ENCODE measurements around the gene ESPL1.
A peak's percentile ranks its signal among the peaks of the same experiment; 100 is the strongest.

Gene ESPL1

DNA sequence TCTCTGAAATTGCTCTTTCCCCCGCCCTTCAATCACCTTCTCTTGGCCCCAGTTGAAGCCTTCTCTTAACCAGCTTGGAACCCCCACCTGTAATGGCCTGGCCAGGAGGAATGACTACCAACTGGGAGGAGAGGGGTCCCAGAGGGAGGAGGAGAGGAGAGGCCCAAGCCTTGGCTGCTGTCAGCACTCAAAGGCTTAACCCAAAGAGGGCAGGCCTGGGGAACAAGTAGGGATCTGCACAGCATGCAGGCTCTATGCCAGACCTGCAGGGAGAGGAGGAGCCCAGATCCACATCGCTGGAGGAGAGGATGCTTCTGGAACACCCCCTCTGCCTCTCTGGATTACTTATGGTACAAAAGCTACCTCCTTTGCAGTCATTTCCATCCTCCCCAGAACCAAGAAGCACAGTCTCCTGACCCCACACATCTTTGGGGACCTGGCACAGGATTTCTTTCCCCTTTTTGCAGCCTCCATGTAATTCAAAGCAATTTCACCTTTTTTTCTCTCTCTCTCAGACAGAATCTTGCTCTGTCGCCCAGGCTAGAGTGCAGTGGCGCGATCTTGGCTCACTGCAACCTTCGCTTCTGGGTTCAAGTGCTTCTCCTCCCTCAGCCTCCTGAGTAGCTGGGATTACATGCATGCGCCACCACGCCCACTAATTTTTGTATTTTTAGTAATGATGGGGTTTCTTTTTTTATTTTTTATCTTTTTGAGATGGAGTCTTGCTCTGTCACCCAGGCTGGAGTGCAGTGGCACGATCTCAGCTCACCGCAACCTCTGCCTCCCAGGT is 42.3 kb upstream of the ESPL1 start:
- Mint-ChIP-seq H3K4me3 (no peak overlapping the region), H3K9me3 (no peaks in the 10 kb centered on the region), H3K27ac (no peak overlapping the region), H3K36me3 (ENCODE audit: low read depth) (no peaks in the 10 kb centered on the region), H3K27me3 (peaks cover 37% of the 10 kb centered on the region), H3K4me1 (ENCODE audit: low read depth) (peaks cover 83% of the 10 kb centered on the region)
- intact Hi-C loops (cut with micrococcal nuclease): no loop called here

- peaks cover 76% of the 10 kb centered on the region for H3K4me1 Mint-ChIP-seq (ENCODE audit: low read depth)
- no peak overlapping the region for H3K4me3 Mint-ChIP-seq
- H3K9me3 Mint-ChIP-seq: no peaks in the 10 kb centered on the region
- no peaks in the 10 kb centered on the region for H3K36me3 Mint-ChIP-seq (ENCODE audit: low read depth)
- intact Hi-C loops (cut with micrococcal nuclease): no loop called here
- no peak overlapping the region for H3K27ac Mint-ChIP-seq
- H3K27me3 Mint-ChIP-seq: peaks cover 44% of the 10 kb centered on the region
Observed at GRCh38 chr12:53226815-53227214, 41.3 kb upstream of the ESPL1 start.

- Mint-ChIP-seq H3K9me3 (no peaks in the 10 kb centered on the region), H3K27ac (no peak overlapping the region), H3K36me3 (ENCODE audit: low read depth) (no peaks in the 10 kb centered on the region), H3K27me3 (peaks cover 42% of the 10 kb centered on the region), H3K4me3 (no peak overlapping the region), H3K4me1 (ENCODE audit: low read depth) (peaks cover 73% of the 10 kb centered on the region)
- intact Hi-C loops (cut with micrococcal nuclease): no loop called here
Observed at GRCh38 chr12:53227341-53227740, 40.8 kb upstream of the ESPL1 start.

DNA sequence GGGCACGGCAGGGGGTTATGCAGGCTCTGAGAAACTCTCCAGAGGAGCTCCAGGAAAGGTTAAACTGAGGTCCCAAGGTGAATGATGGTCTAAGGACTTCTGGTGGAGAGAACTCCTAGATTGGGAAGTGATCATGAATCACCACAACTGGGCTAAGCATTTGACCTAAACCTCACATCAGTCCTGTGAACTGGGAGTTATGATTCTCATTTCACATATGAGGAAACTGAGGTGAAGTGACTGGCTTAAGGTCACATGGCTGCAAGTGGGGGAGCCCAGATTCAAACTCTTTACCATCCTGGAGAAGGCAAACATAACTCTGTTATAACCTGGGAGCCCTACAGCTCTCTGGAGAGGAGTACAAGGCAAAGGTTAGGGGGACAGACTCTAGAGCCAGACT is 40.3 kb upstream of the ESPL1 start:
- H3K27ac Mint-ChIP-seq: no peak overlapping the region

GRCh38 chr12:53229454-53229853 is 38.6 kb upstream of the ESPL1 start:
- Mint-ChIP-seq H3K36me3 (ENCODE audit: low read depth) (no peaks in the 10 kb centered on the region), H3K27me3 (peaks cover 57% of the 10 kb centered on the region), H3K9me3 (no peaks in the 10 kb centered on the region), H3K27ac (peak overlapping the region; percentile 4), H3K4me3 (no peak overlapping the region), H3K4me1 (ENCODE audit: low read depth) (peaks cover 71% of the 10 kb centered on the region)
- intact Hi-C loops (cut with micrococcal nuclease): no loop called here

More for the DNA sequence above, 40.3 kb upstream of the ESPL1 start:
- Mint-ChIP-seq H3K36me3 (ENCODE audit: low read depth) (no peaks in the 10 kb centered on the region), H3K9me3 (no peaks in the 10 kb centered on the region), H3K4me3 (no peak overlapping the region), H3K27me3 (peaks cover 46% of the 10 kb centered on the region), H3K4me1 (ENCODE audit: low read depth) (peaks cover 73% of the 10 kb centered on the region)
- intact Hi-C loops (cut with micrococcal nuclease): no loop called here

DNA sequence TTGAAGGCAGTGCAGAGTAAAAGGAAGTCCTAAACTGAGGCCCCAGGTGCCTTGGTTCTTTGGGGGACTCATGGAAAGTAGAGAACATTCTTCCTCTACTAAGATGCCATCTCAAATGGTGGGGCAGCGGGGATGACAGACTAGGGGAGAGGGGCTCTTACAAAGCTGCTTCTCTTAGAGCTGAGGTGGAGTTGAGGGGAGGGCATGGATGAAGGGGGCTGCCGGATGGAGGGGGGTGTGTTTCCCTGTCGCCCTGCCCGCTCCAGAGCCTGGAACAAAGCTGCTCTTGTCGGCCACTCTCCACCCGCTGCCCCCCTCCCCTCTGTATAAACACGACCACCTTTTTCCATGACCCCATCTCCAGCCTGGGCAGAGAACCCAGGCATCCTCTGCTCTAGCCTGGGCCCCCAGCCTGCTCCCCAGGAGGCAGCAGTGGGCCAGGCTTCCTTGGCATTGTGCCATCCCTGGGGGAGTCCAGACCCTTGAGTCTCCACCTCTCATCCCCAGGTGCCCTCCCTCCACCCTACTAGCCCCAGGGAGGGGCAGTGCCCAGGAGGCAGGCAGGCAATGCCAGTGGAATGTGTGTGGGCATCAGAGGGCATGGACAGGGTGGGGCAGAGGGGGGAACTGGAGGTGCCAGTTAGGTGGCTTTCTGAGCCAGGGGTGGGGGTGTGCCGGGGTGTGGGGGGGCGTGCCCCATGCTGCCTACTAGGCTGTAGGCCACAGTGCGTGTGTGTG is 37.8 kb upstream of the ESPL1 start:
- Mint-ChIP-seq H3K27ac (peak overlapping the region; percentile 37), H3K4me3 (no peak overlapping the region), H3K9me3 (no peaks in the 10 kb centered on the region), H3K4me1 (ENCODE audit: low read depth) (peaks cover 63% of the 10 kb centered on the region), H3K27me3 (peaks cover 60% of the 10 kb centered on the region), H3K36me3 (ENCODE audit: low read depth) (no peaks in the 10 kb centered on the region)
- intact Hi-C loops (cut with micrococcal nuclease): no loop called here

DNA sequence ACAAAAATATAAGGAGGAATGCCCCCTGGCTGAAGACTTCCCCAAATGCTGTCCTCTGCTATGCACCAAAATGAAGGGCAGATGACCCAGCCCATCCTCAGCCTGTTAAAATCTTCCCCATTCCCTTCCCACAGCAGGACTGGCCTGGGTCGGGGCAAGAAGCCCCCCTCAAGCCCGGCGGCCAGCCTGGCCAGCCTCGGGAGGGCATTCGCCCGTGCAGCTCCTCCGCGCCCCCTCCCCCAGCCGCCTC is 36.5 kb upstream of the ESPL1 start:
- Mint-ChIP-seq H3K27ac (no peak overlapping the region), H3K27me3 (peaks cover 64% of the 10 kb centered on the region), H3K9me3 (no peaks in the 10 kb centered on the region), H3K4me3 (no peak overlapping the region), H3K4me1 (ENCODE audit: low read depth) (peaks cover 61% of the 10 kb centered on the region), H3K36me3 (ENCODE audit: low read depth) (no peaks in the 10 kb centered on the region)
- intact Hi-C loops (cut with micrococcal nuclease): no loop called here

DNA sequence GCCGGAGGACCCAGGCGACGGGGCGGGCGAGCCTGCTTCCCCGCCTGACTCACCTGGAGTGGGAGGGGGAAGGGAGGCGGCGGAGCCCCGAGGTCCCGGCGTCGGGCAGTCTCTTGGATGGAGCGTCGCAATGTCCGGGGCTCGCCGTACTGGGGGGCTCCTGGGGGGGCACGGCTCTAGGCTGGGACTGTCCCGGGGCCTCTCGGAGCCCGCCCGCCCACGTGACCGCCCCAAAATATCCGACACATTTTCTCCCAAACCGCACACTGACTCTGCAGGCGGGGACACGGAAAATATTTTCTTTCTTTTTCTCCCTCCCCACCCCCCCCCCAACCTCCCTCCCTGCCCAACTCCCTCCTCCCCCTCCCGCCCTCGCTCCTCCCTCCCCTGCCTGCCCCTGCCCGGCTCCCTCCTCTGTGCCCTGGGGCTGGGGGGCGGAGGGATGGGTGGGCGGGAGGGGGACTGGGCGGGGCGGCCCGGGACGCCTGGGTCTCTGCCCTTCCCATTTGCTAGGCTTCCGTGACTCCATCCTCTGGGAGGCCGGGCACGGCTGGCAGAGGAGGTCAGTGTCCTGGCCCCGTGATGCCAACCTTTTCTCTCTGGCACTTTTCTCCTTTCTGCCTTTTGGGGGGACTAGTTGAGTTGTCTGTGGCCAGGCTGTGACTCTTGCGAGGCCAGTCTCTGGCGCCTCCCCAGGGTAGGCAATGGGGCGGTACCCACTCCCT is 36.0 kb upstream of the ESPL1 start, which contains the start of gene RARG:
TSS of gene RARG (minus strand) at position 289 of the 725 bp plus-strand sequence. CDS start 4,664 bp downstream, outside the sequence.
- Mint-ChIP-seq H3K4me3 (peak within 1 kb of the TSS; percentile 76), H3K36me3 (ENCODE audit: low read depth) (no peaks in the 10 kb centered on the region), H3K27me3 (peaks cover 66% of the 10 kb centered on the region), H3K9me3 (no peaks in the 10 kb centered on the region), H3K4me1 (ENCODE audit: low read depth) (peaks cover 61% of the 10 kb centered on the region), H3K27ac (peak within 1 kb of the TSS; percentile 37)
- intact Hi-C loops (cut with micrococcal nuclease): no loop called here

GRCh38 chr12:53232646-53233461 is 35.2 kb upstream of the ESPL1 start:
- Mint-ChIP-seq H3K27me3 (peaks cover 66% of the 10 kb centered on the region), H3K4me1 (ENCODE audit: low read depth) (peaks cover 53% of the 10 kb centered on the region), H3K9me3 (no peaks in the 10 kb centered on the region), H3K4me3 (peak overlapping the region; percentile 76), H3K27ac (peak overlapping the region; percentile 37), H3K36me3 (ENCODE audit: low read depth) (no peaks in the 10 kb centered on the region)
- intact Hi-C loops (cut with micrococcal nuclease): no loop called here

DNA sequence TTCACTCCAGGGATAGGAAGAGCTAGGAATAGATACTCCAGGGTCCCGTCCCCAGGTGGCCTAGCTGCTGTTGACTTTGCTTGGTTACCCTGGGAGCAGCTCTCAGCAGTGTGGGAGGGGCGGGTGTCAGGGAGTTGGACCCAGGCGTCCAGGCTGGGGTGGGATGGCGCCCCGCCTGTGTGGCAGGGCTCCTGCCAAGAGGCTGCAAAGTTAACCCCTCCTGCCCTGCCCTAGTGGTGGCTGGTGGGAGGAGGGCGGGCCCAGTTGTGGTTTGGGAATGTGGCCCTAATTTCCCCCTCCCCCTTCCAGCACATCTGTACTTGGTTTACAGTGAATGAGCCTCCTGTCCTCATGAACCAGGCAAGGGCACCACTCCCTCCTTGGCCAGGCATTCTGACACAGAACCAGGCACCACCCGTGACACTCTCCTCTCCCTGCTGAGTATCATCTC is 34.4 kb upstream of the ESPL1 start:
- H3K4me1 Mint-ChIP-seq (ENCODE audit: low read depth): peaks cover 45% of the 10 kb centered on the region

GRCh38 chr12:53234271-53234914 is 33.7 kb upstream of the ESPL1 start:
- Mint-ChIP-seq H3K9me3 (no peaks in the 10 kb centered on the region), H3K4me1 (ENCODE audit: low read depth) (peaks cover 39% of the 10 kb centered on the region), H3K27me3 (peaks cover 70% of the 10 kb centered on the region), H3K36me3 (ENCODE audit: low read depth) (no peaks in the 10 kb centered on the region), H3K4me3 (no peak overlapping the region), H3K27ac (no peak overlapping the region)
- intact Hi-C loops (cut with micrococcal nuclease): no loop called here

More for the DNA sequence above, 34.4 kb upstream of the ESPL1 start:
- H3K36me3 Mint-ChIP-seq (ENCODE audit: low read depth): no peaks in the 10 kb centered on the region
- intact Hi-C loops (cut with micrococcal nuclease): no loop called here
- H3K9me3 Mint-ChIP-seq: no peaks in the 10 kb centered on the region
- H3K27me3 Mint-ChIP-seq: peaks cover 71% of the 10 kb centered on the region
- peak overlapping the region; percentile 37 for H3K27ac Mint-ChIP-seq
- H3K4me3 Mint-ChIP-seq: no peak overlapping the region

DNA sequence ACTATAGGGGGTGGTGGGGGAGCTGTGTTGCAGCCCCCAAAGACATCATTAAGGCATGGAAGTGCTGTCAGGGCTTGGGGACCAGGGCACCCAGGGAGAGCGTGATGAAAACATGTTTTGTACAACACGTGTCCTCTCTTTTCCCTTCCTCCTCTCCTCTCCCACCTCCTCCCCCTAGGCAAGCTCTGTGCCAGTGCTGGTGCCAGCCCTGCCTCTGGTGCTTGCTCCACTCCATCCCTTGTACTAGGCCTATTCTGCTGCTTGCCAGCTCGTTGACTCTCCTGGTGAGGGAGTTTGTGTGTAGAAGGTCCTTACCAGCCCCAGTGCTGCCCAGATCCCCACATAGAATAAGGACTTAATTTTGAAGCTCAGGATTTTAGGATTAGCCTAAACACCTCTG is 32.9 kb upstream of the ESPL1 start:
- Mint-ChIP-seq H3K36me3 (ENCODE audit: low read depth) (no peaks in the 10 kb centered on the region), H3K9me3 (no peaks in the 10 kb centered on the region), H3K27ac (no peak overlapping the region), H3K4me3 (no peak overlapping the region), H3K27me3 (peaks cover 65% of the 10 kb centered on the region), H3K4me1 (ENCODE audit: low read depth) (peaks cover 32% of the 10 kb centered on the region)
- intact Hi-C loops (cut with micrococcal nuclease): no loop called here

DNA sequence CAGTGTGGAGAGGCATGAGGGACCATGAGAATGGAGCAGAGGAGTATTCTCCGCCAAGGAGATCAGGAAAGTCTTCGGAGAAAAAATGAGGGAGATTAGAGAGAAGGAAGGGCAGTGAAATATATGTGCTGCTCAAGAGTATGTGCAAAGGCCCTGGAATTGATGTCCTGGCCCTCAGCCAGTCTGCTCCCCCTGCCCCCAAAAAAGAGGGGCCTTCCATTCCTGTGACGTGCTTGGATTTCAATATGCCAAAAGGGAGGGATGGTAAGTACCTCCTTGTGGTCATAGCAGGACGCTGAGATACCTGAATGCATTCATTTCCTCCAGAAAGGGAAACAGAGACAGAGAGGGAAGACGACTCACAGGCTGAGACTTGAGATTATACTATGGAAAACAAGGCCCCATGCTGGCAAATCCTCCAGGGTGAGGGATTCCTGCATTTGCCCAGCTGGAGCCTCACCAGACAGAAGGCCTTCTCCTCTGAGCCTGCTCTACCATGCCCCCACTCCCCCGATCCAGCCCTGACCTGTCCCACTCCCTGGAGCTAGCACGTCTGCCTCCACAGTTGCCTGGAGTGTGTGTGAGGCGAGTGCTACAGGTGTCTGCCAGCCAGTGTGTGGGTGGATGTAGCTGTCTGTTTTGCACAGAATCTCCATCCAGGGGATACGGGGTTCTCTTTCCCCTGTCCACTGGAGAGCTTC is 32.2 kb upstream of the ESPL1 start:
- Mint-ChIP-seq H3K4me1 (ENCODE audit: low read depth) (peaks cover 35% of the 10 kb centered on the region), H3K36me3 (ENCODE audit: low read depth) (no peaks in the 10 kb centered on the region), H3K27ac (no peak overlapping the region), H3K4me3 (no peak overlapping the region), H3K27me3 (peaks cover 60% of the 10 kb centered on the region), H3K9me3 (no peaks in the 10 kb centered on the region)
- intact Hi-C loops (cut with micrococcal nuclease): no loop called here
